ENCODE results near the gene BTF3. TPM values are rescaled to one million over a fixed set of nuclear protein-coding genes. Genes with fewer than 3 reads are reported as not detected.

Gene BTF3
- polyA plus RNA-seq, 1 donor from 2014 or later, result 324 TPM

DNA sequence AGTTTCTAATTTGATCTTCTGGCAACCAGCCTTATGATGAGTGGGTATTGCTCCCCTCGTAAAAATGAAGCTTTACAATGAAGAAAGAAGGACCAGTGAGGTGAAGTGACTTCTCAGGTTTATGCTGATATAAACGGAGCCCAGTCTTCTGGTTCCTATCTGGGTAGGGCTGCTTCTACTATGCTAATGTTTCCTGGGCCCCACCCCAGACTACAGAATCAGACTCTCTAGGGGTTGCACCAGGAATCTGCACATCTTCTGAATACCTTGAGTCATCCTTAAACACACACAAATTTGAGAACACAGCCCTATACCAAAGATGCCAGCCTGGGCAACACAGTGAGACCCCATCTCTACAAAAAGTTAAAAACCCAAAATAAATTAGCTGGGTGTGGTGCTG is 16.2 kb downstream of the BTF3 start:
- H4K20me1 ChIP-seq (ENCODE audit: insufficient read depth), result no peaks in the 10 kb centered on the region

DNA sequence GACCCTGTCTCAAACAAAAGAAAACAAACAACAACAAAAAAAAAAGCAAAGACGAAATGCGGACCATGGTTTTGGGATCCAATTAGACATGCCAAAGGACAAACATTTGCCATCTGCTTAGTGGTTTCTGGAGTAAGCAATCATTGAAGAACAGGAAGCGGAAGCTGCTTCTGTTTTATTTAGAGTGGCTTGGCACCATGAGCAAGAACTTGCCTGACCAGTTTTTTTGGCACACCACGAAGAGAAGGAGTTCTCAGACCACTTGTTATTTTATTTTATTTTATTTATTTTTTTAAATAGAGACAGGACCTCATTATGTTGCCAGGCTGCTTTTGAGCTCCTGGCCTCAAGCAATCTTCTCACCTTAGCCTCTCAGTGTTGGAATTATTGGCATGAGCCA is 17.0 kb downstream of the BTF3 start:
- no peak overlapping the region for H2AFZ ChIP-seq (ENCODE audit: low read depth, low read length)
- no peaks in the 10 kb centered on the region for H3K36me3 ChIP-seq (ENCODE audit: insufficient read depth, low read length)
- no peaks in the 10 kb centered on the region for H3K9me3 ChIP-seq (ENCODE audit: low read length)
- H3K79me2 ChIP-seq (replicated peaks; ENCODE audit: insufficient read depth, low read length), result no peaks in the 10 kb centered on the region
- no peak for TF ChIP-seq TAF1 (IDR thresholded peaks at IDR 0.05; ENCODE audit: low read depth)
- no peak for TF ChIP-seq RAD21 (conservative IDR thresholded peaks at IDR 0.05)
- no peak for TF ChIP-seq EP300 (conservative IDR thresholded peaks at IDR 0.05; ENCODE audit: poor library complexity, severe bottlenecking)
- TF ChIP-seq SMC3 (conservative IDR thresholded peaks at IDR 0.05; ENCODE audit: poor library complexity), result no peak
- TF ChIP-seq MXI1 (conservative IDR thresholded peaks at IDR 0.05; ENCODE audit: poor library complexity, severe bottlenecking), result no peak
- TF ChIP-seq, protein P1, sequence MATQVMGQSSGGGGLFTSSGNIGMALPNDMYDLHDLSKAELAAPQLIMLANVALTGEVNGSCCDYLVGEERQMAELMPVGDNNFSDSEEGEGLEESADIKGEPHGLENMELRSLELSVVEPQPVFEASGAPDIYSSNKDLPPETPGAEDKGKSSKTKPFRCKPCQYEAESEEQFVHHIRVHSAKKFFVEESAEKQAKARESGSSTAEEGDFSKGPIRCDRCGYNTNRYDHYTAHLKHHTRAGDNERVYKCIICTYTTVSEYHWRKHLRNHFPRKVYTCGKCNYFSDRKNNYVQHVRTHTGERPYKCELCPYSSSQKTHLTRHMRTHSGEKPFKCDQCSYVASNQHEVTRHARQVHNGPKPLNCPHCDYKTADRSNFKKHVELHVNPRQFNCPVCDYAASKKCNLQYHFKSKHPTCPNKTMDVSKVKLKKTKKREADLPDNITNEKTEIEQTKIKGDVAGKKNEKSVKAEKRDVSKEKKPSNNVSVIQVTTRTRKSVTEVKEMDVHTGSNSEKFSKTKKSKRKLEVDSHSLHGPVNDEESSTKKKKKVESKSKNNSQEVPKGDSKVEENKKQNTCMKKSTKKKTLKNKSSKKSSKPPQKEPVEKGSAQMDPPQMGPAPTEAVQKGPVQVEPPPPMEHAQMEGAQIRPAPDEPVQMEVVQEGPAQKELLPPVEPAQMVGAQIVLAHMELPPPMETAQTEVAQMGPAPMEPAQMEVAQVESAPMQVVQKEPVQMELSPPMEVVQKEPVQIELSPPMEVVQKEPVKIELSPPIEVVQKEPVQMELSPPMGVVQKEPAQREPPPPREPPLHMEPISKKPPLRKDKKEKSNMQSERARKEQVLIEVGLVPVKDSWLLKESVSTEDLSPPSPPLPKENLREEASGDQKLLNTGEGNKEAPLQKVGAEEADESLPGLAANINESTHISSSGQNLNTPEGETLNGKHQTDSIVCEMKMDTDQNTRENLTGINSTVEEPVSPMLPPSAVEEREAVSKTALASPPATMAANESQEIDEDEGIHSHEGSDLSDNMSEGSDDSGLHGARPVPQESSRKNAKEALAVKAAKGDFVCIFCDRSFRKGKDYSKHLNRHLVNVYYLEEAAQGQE (IDR thresholded peaks at IDR 0.05; ENCODE audit: borderline replicate concordance), result no peak
- TF ChIP-seq, protein P2, sequence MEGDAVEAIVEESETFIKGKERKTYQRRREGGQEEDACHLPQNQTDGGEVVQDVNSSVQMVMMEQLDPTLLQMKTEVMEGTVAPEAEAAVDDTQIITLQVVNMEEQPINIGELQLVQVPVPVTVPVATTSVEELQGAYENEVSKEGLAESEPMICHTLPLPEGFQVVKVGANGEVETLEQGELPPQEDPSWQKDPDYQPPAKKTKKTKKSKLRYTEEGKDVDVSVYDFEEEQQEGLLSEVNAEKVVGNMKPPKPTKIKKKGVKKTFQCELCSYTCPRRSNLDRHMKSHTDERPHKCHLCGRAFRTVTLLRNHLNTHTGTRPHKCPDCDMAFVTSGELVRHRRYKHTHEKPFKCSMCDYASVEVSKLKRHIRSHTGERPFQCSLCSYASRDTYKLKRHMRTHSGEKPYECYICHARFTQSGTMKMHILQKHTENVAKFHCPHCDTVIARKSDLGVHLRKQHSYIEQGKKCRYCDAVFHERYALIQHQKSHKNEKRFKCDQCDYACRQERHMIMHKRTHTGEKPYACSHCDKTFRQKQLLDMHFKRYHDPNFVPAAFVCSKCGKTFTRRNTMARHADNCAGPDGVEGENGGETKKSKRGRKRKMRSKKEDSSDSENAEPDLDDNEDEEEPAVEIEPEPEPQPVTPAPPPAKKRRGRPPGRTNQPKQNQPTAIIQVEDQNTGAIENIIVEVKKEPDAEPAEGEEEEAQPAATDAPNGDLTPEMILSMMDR (IDR thresholded peaks at IDR 0.05; ENCODE audit: poor library complexity, severe bottlenecking), result no peak
- no peak for TF ChIP-seq EZH2 (IDR thresholded peaks at IDR 0.05; ENCODE audit: borderline replicate concordance, insufficient read depth, low read length, poor library complexity, severe bottlenecking)
- TF ChIP-seq POLR2AphosphoS5 (IDR thresholded peaks at IDR 0.05), result no peak
- no peaks in the 10 kb centered on the region for H4K20me1 ChIP-seq (ENCODE audit: insufficient read depth)
- H3F3A ChIP-seq (ENCODE audit: insufficient read depth, low read length, poor library complexity, severe bottlenecking), result no peaks in the 10 kb centered on the region
- no peak overlapping the region for H3K9ac ChIP-seq (ENCODE audit: low read length)
- H3K27me3 ChIP-seq (ENCODE audit: insufficient read depth, low read depth, low read length), result no peaks in the 10 kb centered on the region
- H3K27ac ChIP-seq (ENCODE audit: low read length), result no peak overlapping the region
- no peak overlapping the region for H3K4me3 ChIP-seq (ENCODE audit: low read length)
- H3K4me2 ChIP-seq (ENCODE audit: low read length), result no peak overlapping the region
- H3K9me2 ChIP-seq (ENCODE audit: insufficient read depth, low read length), result no peaks in the 10 kb centered on the region

More for the DNA sequence above, 16.2 kb downstream of the BTF3 start:
- no peak overlapping the region for H2AFZ ChIP-seq (ENCODE audit: low read depth, low read length)
- no peak for TF ChIP-seq EP300 (conservative IDR thresholded peaks at IDR 0.05; ENCODE audit: poor library complexity, severe bottlenecking)
- TF ChIP-seq MXI1 (conservative IDR thresholded peaks at IDR 0.05; ENCODE audit: poor library complexity, severe bottlenecking), result no peak
- no peak for TF ChIP-seq RAD21 (conservative IDR thresholded peaks at IDR 0.05)
- no peak for TF ChIP-seq SMC3 (conservative IDR thresholded peaks at IDR 0.05; ENCODE audit: poor library complexity)
- TF ChIP-seq TAF1 (IDR thresholded peaks at IDR 0.05; ENCODE audit: low read depth), result no peak
- no peak for TF ChIP-seq POLR2AphosphoS5 (IDR thresholded peaks at IDR 0.05)
- TF ChIP-seq EZH2 (IDR thresholded peaks at IDR 0.05; ENCODE audit: borderline replicate concordance, insufficient read depth, low read length, poor library complexity, severe bottlenecking), result no peak
- TF ChIP-seq, protein P2 (IDR thresholded peaks at IDR 0.05; ENCODE audit: poor library complexity, severe bottlenecking), result no peak
- TF ChIP-seq, protein P1 (IDR thresholded peaks at IDR 0.05; ENCODE audit: borderline replicate concordance), result no peak
- no peaks in the 10 kb centered on the region for H3K9me2 ChIP-seq (ENCODE audit: insufficient read depth, low read length)
- H3K9ac ChIP-seq (ENCODE audit: low read length), result no peak overlapping the region
- no peaks in the 10 kb centered on the region for H3K27me3 ChIP-seq (ENCODE audit: insufficient read depth, low read depth, low read length)
- no peaks in the 10 kb centered on the region for H3K79me2 ChIP-seq (replicated peaks; ENCODE audit: insufficient read depth, low read length)
- H3K27ac ChIP-seq (ENCODE audit: low read length), result no peak overlapping the region
- no peaks in the 10 kb centered on the region for H3K9me3 ChIP-seq (ENCODE audit: low read length)
- H3K36me3 ChIP-seq (ENCODE audit: insufficient read depth, low read length), result no peaks in the 10 kb centered on the region
- H3K4me2 ChIP-seq (ENCODE audit: low read length), result no peak overlapping the region
- H3F3A ChIP-seq (ENCODE audit: insufficient read depth, low read length, poor library complexity, severe bottlenecking), result no peaks in the 10 kb centered on the region
- H3K4me3 ChIP-seq (ENCODE audit: low read length), result no peak overlapping the region
